Bronchial epithelial cell (primary cell): ENCODE measurements around the gene PFKFB3. TPM values are rescaled to one million over a fixed set of nuclear protein-coding genes. Genes with fewer than 3 reads are reported as not detected.
"Not testable (repeated sequence)": the region's sequence is repeated elsewhere in the genome, so short reads cannot be mapped to it uniquely, and the experiment has no call there.

Source experiments
- DNase-seq: peaks from one replicate; pipeline ENCODE4 v3.0.0-alpha.2; 2010; ENCODE audit warnings: low read depth
- FAIRE-seq: peaks from 2 replicates; lab custom pipeline; 2011; peaks lifted over from hg19 to GRCh38; lab: Jason Lieb, UNC
- H3K27me3 ChIP-seq: 2 replicates; pipeline ENCODE4 v1.5.1; 2011; ENCODE audit warnings: low read length; ENCODE audit not compliant: control insufficient read depth, insufficient read depth
- H3K36me3 ChIP-seq: 2 replicates; pipeline ENCODE4 v1.5.1; 2011; ENCODE audit warnings: low read length; ENCODE audit not compliant: control insufficient read depth, insufficient read depth
- H3K4me3 ChIP-seq: 2 replicates; pipeline ENCODE4 v1.5.1; 2011; ENCODE audit warnings: mild to moderate bottlenecking, low read depth, low read length, control low read depth
- total RNA-seq: library from RNA; depleted of rRNA; stranded (reverse); fragments of >200 nt; gene quantifications from 2 replicates; pipeline ENCODE4 v1.2.1, GENCODE V29; 2014
- TF ChIP-seq, protein P1 (sequence below): IDR thresholded peaks from 2 replicates; pipeline ENCODE4 v1.5.1; 2011; ENCODE audit warnings: mild to moderate bottlenecking, moderate library complexity, low read length, control low read depth, inconsistent platforms; ENCODE audit not compliant: insufficient read depth, severe bottlenecking

The PFKFB3 gene
- total RNA-seq, 1 donor from 2014 or later: 18.7 TPM

- TF ChIP-seq, protein P1, sequence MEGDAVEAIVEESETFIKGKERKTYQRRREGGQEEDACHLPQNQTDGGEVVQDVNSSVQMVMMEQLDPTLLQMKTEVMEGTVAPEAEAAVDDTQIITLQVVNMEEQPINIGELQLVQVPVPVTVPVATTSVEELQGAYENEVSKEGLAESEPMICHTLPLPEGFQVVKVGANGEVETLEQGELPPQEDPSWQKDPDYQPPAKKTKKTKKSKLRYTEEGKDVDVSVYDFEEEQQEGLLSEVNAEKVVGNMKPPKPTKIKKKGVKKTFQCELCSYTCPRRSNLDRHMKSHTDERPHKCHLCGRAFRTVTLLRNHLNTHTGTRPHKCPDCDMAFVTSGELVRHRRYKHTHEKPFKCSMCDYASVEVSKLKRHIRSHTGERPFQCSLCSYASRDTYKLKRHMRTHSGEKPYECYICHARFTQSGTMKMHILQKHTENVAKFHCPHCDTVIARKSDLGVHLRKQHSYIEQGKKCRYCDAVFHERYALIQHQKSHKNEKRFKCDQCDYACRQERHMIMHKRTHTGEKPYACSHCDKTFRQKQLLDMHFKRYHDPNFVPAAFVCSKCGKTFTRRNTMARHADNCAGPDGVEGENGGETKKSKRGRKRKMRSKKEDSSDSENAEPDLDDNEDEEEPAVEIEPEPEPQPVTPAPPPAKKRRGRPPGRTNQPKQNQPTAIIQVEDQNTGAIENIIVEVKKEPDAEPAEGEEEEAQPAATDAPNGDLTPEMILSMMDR: no peak
- no peaks in the 10 kb centered on the region for H3K27me3 ChIP-seq
- H3K36me3 ChIP-seq: no peaks in the 10 kb centered on the region
- no peak for DNase-seq
- FAIRE-seq: no peak
- no peak overlapping the region for H3K4me3 ChIP-seq
Measured at GRCh38 chr10:6247041-6247712, 44.4 kb downstream of the PFKFB3 start.

DNA sequence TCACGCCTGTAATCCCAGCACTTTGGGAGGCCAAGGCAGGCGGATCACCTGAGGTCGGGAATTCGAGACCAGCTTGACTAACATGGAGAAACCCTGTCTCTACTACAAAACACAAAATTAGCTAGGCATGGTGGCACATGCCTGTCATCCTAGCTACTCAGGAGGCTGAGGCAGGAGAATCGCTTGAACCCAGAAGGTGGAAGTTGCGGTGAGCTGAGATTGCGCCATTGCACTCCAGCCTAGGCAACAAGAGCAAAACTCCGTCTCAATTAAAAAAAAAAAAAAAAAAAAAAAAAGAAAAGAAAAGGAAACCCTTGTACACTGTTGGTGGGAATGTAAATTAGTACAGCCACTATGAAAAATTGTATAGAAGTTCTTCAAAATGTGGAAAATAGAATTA, 46.2 kb downstream of the PFKFB3 start:
- not testable (repeated sequence) for FAIRE-seq, H3K4me3 ChIP-seq, DNase-seq, H3K36me3 ChIP-seq, H3K27me3 ChIP-seq

DNA sequence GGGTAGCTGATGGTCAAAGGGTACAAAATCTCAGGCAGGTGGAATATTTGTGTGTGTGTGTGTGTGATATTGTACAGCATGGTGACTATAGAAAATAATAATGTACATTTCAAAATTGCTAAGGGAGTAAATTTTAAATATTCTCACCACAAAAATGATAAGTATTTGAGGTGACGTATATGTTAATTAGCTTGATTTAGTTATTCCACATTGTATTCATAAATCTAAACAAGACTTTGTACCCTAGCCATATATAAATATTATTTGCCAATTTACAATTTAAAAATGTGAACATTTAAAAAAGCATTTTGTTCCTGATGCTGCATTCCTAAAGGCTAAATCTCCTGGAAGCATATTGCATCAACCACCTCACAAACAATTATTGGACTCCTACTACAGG, 47.0 kb downstream of the PFKFB3 start:
- FAIRE-seq: no peak
- TF ChIP-seq, protein P1: no peak
- Histone ChIP-seq H3K36me3 (no peaks in the 10 kb centered on the region), H3K27me3 (no peaks in the 10 kb centered on the region), H3K4me3 (no peak overlapping the region)
- DNase-seq: no peak

DNA sequence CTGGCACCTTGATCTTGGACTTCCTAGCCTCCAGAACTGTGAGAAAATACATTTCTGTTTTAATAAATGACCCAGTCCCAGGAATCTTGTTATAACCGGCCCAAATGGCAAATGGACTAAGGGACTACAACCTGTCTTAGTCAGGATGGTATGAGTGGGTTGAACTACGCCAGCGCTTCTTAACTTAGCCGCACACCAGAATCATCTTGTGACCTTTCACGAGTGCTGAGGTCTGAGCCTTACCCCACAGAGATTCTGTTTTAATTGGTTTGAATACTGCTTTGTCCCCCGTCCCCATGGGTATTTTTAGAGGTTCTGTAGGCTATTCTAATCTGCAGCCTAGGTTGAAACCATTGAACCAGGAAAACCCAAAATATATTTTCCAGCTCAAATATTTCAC, 48.0 kb downstream of the PFKFB3 start:
- no peak for DNase-seq
- FAIRE-seq: no peak

GRCh38 chr10:6254201-6254600, 51.5 kb downstream of the PFKFB3 start:
- DNase-seq (no peak), FAIRE-seq (no peak)
- no peak overlapping the region for H3K4me3 ChIP-seq
- TF ChIP-seq, protein P1: no peak
- H3K36me3 ChIP-seq: no peaks in the 10 kb centered on the region
- no peaks in the 10 kb centered on the region for H3K27me3 ChIP-seq

More for the DNA sequence above, 48.0 kb downstream of the PFKFB3 start:
- H3K27me3 ChIP-seq: no peaks in the 10 kb centered on the region
- no peaks in the 10 kb centered on the region for H3K36me3 ChIP-seq
- no peak overlapping the region for H3K4me3 ChIP-seq
- TF ChIP-seq, protein P1: no peak

- Histone ChIP-seq H3K36me3 (no peaks in the 10 kb centered on the region), H3K4me3 (no peak overlapping the region), H3K27me3 (no peaks in the 10 kb centered on the region)
- FAIRE-seq (no peak), DNase-seq (no peak)
- TF ChIP-seq, protein P1: no peak
Measured at GRCh38 chr10:6255548-6256061, 52.9 kb downstream of the PFKFB3 start.
